ENCODE measurements around the gene SH3TC1.

SH3TC1 gene

GRCh38 chr4:8180310-8181093 lies 18.6 kb upstream of the SH3TC1 start:
- DNase-seq (ENCODE audit: low spot score) (no peak), FAIRE-seq (peak; percentile 27)

DNA sequence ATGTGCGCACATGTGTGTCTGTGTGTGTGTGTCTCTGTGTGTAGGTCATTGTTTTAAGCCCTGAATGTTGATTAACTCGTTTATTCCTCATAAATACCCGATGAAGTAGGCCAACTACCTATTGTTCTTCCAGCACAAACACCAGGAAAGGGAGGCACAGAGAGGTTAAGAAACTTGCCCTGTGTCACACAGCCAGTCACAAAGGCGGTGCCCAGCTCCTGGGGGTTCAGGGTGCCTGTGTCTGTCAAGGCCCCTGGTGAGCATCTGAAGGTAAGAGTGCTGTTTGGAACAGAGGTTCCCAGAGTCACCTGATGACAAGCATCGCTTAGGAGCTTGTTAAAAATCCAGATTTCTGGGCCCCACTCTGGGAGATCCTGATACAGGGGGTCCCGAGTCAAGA lies 18.0 kb upstream of the SH3TC1 start:
- DNase-seq (ENCODE audit: low spot score) (no peak), FAIRE-seq (no peak)

DNA sequence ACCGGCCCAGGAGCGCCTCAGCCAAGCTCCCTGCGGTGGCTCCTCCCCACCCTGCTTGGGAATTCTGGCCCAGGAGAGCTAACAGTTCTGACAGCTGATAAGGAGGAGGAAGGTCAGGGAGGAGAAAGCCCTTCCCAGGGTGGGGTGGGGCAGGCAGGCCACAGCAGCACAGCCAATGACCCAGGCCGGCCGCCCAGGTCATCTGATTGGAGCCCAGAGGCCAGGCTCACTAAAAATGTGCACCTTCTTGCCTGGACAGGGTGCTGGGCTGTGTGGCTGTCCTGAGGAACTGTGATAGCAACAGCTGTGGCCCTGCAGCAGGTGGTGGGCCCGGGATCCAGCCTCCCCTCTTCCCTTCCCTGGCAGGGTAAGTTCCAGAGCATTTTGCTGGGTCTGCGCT lies 17.2 kb upstream of the SH3TC1 start:
- FAIRE-seq, result no peak
- DNase-seq (ENCODE audit: low spot score), result no peak

- FAIRE-seq (no peak), DNase-seq (ENCODE audit: low spot score) (no peak)
These were observed 16.8 kb upstream of the SH3TC1 start for GRCh38 chr4:8182294-8182693.

DNA sequence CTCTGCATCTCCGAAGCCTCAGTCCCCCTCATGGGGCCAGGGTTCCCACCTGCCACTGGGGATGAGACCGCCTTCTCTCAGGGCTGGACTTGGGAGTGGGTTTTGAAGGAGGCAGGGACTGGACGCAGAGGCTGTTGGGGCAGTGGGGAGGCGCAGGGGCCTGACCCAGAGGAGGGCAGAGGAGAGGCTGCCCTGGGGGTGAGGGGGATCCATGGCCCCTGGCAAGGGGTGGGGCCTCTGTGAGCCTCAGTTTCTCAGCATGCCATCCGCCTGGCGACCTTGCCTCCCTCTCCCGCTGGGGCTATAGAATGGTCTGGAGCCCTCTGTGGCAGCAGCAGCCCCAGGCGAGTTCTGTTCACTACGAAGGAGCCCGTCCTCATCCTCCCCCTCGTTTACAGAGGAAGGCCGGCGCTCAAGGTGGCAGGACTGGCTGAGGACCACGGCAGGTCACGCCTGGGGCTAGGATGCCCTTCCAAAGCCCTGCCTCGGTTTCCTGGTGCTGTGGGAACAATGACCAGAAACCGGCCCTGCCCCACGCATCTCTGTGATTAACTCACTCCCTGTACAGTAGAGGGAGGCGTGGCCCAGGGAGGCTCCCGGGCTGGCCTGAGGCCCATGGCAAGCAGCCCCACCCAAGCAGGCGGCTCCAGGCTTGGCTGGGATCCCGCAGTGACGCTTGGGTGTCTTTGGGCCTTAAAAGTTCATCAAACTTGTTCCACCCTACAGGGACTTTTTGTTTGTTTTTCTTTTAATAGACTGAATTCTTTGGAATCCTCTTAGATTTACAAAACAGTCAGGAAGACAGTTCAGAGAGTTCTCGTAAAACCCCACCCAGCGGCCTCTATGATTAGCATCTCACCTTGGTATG lies 16.0 kb upstream of the SH3TC1 start:
- DNase-seq (ENCODE audit: low spot score), result peak; percentile 84
- no peak for FAIRE-seq

GRCh38 chr4:8184061-8184460 lies 15.0 kb upstream of the SH3TC1 start:
- FAIRE-seq, result no peak
- DNase-seq (ENCODE audit: low spot score), result no peak

DNA sequence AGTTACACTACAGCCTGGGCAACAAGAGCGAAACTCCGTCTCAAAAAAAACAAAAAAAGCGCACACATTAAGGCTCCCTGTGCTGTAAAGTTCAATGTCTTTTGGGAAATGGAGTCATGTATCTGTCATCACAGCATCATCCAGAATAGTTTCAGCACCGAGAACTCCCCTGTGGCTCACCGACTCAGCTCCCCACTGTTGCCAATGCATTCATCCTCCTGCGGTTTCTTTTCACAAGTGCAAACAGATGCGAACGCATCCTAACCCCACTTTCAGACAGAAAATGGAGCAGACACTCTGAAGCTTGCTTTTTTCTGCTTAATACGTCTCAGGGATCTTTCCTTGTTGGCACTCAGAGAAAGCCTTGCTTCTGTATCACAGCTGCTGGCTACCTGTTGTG lies 13.8 kb upstream of the SH3TC1 start:
- FAIRE-seq, result no peak
- no peak for DNase-seq (ENCODE audit: low spot score)

DNA sequence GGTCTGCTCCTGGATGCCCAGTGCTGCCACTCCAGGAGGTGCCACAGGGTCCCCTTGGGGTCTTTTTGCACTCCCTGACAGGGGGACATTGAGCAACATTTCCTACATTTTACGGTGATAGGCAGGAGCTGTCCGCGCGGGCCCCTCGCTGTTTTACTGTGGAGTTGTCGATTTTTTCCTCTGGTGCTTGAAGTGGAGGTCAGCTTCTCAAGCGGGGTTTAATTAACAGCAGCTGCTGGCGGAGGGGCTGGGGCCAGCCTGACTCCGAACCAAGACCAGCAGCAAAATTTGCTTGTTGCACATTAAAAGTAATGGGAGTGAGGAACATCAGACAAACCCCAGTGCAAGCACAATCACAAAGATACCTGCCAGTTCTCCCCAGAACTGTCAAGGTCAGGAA lies 13.2 kb upstream of the SH3TC1 start:
- DNase-seq (ENCODE audit: low spot score), result no peak
- no peak for FAIRE-seq

DNA sequence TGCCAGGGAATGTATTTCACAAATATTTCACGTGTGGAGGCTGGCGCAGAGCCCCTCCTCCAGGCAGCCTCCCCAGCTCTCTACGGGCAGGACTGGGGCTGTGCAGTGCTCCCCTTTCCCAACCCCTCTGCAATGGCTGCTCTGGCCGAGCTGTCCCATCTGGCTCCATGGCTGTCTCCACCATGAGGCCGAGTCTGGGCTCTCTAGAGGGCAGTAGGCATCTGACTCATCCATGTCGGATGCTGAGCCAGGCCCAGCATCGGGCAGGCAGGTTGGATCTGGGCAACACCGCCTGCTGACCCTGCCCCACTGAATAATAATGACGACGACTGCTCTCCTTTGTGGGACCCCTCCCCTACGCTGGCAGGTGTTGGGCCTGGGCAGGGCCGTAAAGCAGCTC lies 11.0 kb upstream of the SH3TC1 start:
- no peak for DNase-seq (ENCODE audit: low spot score)
- FAIRE-seq, result no peak

GRCh38 chr4:8188743-8189550 lies 10.1 kb upstream of the SH3TC1 start:
- DNase-seq (ENCODE audit: low spot score) (peak; percentile 71), FAIRE-seq (peak; percentile 62)

DNA sequence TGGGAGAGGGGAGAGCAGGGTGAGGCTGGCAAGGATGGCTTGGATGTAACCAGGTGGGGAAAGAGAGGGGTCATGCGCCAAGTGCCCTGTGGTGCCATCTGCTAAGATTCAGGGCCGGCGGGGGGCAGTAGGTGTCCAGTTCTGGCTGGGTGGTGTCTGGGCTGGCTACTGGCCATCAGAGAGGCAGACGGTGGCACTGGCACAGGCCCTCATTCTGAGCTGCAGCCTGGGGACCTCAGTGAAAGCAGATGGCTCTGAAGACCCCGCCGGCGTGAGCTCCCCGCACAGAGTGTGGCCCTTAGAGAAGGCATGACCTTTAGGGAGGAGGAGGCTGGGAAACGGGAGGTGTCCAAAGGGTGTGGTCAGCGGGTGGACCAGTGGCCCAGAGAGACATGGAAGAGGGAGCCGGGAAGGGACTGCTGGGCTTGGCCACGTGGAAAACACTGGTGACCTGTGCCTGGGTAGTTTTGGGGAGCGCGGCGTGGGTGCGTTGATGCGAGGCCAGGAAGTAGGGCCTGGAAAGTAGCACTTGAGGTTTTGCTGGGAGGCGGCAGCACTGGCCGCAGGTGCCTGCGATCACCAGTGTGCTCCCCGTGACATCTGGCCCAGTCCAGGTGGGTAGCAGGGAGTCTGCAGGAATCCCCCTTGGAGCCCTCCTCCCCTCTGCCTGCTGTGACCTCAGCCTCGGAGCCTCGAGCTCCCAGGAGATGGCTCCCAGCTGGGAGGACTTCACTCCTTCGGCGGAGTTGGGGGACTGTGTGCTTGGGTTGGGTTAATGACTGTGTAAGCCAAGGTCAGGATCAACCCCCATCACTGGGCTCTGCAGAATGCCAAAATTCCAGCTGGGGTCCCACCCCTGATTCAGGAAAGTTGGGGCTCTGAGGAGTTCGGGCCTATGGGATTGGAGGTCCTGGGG lies 9.3 kb upstream of the SH3TC1 start:
- no peak for DNase-seq (ENCODE audit: low spot score)

DNA sequence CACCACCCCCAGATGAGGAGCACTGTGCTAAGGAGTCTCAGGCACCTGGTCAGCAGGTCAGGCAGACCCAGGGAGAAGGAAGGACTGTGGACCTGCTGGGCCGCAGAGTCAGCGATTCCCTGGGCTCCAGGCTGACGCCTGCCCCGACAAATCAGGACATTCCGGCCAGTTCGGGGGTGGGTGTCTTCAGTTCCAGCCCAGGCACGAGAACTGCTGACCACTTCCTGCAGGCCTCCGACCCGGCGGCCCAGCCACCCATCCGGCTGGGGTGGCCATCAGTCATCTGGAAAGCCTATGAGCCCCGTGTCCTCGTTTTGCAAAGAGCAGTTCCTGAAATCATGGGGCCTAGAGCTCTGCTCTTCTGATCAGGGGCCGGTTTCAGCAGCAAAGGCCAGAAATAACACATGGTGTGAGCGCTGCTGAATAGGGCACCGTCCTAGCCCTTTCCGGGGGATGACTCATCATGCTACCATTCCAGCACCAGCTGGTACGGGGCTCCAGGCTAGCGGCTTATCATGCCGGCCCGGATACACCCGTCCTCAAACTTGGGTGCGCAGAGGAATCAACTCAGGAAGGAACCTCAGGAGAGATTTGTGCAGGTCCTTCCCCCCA lies 7.8 kb upstream of the SH3TC1 start:
- no peak for FAIRE-seq
- DNase-seq (ENCODE audit: low spot score), result peak; percentile 76

More for the DNA sequence above, 9.3 kb upstream of the SH3TC1 start:
- no peak for FAIRE-seq

DNA sequence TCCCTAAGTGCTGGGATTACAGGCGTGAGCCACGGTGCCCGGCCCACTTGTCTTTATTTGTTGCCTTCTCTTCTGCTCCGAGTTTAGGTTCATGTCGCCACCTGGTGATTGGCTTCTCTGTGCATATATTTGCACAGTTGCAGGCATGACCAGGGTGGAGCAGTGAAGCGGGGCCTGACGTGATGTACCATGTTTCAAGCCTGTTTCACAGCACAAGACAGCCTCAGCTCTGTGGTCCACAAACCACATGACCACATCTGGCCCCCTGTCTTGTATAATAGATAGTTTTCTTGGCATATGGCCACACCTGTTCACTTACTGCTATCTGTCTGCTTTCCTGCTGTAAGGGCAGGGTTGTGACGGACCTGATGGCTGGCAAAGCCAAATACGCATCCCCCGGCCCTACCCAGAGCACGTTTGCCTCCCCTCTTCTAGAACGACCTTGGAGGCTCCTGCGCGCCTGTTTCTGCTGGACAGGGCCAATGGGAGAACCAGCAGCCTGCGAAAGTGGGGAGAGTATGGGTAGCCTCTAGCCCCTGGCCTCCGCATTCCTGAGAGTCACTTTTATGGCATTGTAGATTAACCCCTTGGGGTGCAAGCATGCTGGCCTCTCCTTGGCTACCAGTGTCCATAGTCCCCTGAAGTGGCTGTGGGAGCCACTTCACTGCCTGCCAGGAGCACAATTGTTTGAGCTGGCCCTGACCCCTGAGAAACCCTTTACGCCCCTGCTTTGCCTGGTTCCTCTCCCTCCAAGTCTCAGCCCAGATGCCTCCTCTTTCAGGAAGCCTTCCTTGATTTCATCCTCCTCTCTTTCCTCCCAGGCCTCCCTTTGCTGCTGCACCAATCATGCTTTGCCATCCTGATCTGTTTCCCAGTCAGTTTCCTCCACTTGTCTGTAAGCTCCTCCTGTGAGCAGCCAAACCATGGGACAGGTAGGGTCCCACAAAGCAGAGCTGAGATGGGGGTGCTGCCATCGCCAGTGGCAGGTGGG lies 6.0 kb upstream of the SH3TC1 start:
- DNase-seq (ENCODE audit: low spot score) (no peak), FAIRE-seq (no peak)

GRCh38 chr4:8194306-8195242 lies 4.5 kb upstream of the SH3TC1 start:
- DNase-seq (ENCODE audit: low spot score), result no peak
- no peak for FAIRE-seq

GRCh38 chr4:8195431-8195830 lies 3.7 kb upstream of the SH3TC1 start:
- no peak for DNase-seq (ENCODE audit: low spot score)

GRCh38 chr4:8195841-8196458 lies 3.1 kb upstream of the SH3TC1 start:
- DNase-seq (ENCODE audit: low spot score) (no peak), FAIRE-seq (no peak)

More at GRCh38 chr4:8195431-8195830, 3.7 kb upstream of the SH3TC1 start:
- no peak for FAIRE-seq

DNA sequence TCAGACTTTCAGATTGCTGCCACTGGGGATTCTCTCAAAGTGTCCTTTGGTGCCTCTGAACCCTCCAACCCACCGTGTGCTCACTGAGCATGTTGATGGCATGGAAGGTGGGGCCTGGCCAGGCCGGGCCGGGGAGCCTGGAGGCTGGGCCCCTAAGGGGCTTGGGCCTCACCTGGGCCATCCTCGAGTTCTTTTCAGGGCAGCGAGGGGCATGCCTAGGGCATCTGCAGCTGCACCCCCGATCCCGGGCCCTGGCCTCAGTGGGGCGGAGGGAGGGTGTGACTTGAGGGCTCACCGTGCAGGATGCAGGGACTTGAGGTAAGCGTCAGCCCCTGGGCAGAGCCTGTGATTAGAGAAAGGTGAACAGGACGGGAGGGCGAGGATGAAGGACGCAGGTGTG lies 1.6 kb upstream of the SH3TC1 start:
- DNase-seq (ENCODE audit: low spot score), result no peak
- FAIRE-seq, result no peak

All from urothelium cell line (cell line).